ENCODE data around the gene CDK8.

DNA sequence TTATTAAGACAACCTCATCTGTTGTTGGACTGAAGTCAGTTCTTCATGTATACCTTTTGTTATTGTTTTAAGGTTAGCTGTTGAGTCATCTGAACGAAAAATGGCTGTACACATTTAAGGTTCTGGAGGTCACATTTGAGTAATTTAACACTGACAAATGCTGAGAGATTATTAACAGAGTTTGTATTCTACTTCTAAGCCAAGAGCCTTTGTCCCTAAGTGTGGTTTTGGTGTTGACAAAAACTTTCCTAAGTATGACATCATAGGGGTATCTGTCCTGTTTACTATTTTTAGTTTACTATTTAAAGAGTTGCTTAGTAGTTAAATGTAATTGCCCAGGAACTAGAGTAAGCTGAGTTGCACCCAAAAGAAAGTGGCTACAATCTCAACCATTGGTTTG is 71.9 kb downstream of the CDK8 start:
- TF ChIP-seq, protein P1, sequence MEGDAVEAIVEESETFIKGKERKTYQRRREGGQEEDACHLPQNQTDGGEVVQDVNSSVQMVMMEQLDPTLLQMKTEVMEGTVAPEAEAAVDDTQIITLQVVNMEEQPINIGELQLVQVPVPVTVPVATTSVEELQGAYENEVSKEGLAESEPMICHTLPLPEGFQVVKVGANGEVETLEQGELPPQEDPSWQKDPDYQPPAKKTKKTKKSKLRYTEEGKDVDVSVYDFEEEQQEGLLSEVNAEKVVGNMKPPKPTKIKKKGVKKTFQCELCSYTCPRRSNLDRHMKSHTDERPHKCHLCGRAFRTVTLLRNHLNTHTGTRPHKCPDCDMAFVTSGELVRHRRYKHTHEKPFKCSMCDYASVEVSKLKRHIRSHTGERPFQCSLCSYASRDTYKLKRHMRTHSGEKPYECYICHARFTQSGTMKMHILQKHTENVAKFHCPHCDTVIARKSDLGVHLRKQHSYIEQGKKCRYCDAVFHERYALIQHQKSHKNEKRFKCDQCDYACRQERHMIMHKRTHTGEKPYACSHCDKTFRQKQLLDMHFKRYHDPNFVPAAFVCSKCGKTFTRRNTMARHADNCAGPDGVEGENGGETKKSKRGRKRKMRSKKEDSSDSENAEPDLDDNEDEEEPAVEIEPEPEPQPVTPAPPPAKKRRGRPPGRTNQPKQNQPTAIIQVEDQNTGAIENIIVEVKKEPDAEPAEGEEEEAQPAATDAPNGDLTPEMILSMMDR (IDR thresholded peaks at IDR 0.05): no peak
- no peak for TF ChIP-seq POLR2A (IDR thresholded peaks at IDR 0.05)
